ENCODE results near the gene INPP5A.
"Not testable (repeated sequence)": the region's sequence is repeated elsewhere in the genome, so short reads cannot be mapped to it uniquely, and the experiment has no call there.

INPP5A gene

GRCh38 chr10:132560241-132560731 is 22.7 kb downstream of the INPP5A start:
- no peak for DNase-seq

GRCh38 chr10:132562177-132562915 is 24.8 kb downstream of the INPP5A start:
- DNase-seq = no peak

- DNase-seq = no peak
These were observed 25.4 kb downstream of the INPP5A start for GRCh38 chr10:132562916-132563456.

GRCh38 chr10:132563485-132564248 is 26.1 kb downstream of the INPP5A start:
- no peak for DNase-seq

GRCh38 chr10:132564249-132564605 is 26.6 kb downstream of the INPP5A start:
- no peak for DNase-seq

GRCh38 chr10:132564690-132565089 is 27.1 kb downstream of the INPP5A start:
- DNase-seq = no peak

GRCh38 chr10:132565516-132566209 is 28.1 kb downstream of the INPP5A start:
- DNase-seq = no peak

- no peak for DNase-seq
These were observed 29.3 kb downstream of the INPP5A start for GRCh38 chr10:132566892-132567291.

GRCh38 chr10:132570265-132570664 is 32.7 kb downstream of the INPP5A start:
- no peak for DNase-seq

- DNase-seq = no peak
These were observed 33.4 kb downstream of the INPP5A start for GRCh38 chr10:132570771-132571649.

GRCh38 chr10:132571650-132572544 is 34.3 kb downstream of the INPP5A start:
- DNase-seq = no peak

- DNase-seq = no peak
These were observed 35.0 kb downstream of the INPP5A start for GRCh38 chr10:132572545-132572937.

GRCh38 chr10:132572946-132573345 is 35.4 kb downstream of the INPP5A start:
- DNase-seq = not testable (repeated sequence)

- no peak for DNase-seq
These were observed 36.7 kb downstream of the INPP5A start for GRCh38 chr10:132574288-132574687.

- no peak for DNase-seq
These were observed 37.3 kb downstream of the INPP5A start for GRCh38 chr10:132574783-132575319.

GRCh38 chr10:132575320-132576201 is 38.0 kb downstream of the INPP5A start:
- DNase-seq = peak; percentile 44

GRCh38 chr10:132576671-132577349 is 39.2 kb downstream of the INPP5A start:
- DNase-seq = no peak

- no peak for DNase-seq
These were observed 39.9 kb downstream of the INPP5A start for GRCh38 chr10:132577350-132578003.
